PFSK-1 (cell line): Measurements from ENCODE around the gene GRHL3.

ENCODE experiments used
- FOXP2 ChIP-seq: optimal IDR thresholded peaks from 2 replicates; pipeline ENCODE3; 2011; ENCODE audit warnings: borderline replicate concordance, control low read depth, inconsistent platforms; ENCODE audit not compliant: insufficient read depth; ENCODE audit errors: extremely low read length, extremely low read depth
- POLR2AphosphoS5 ChIP-seq: IDR thresholded peaks from 2 replicates; pipeline ENCODE4 v1.6.1; 2012; ENCODE audit warnings: low read depth, mild to moderate bottlenecking, control low read depth, low read length, moderate library complexity
- SIN3A ChIP-seq: IDR thresholded peaks from 2 replicates; pipeline ENCODE4 v1.6.1; 2012; ENCODE audit warnings: mild to moderate bottlenecking, low read length, moderate library complexity, borderline replicate concordance; ENCODE audit not compliant: insufficient read depth
- TAF1 ChIP-seq: IDR thresholded peaks from 2 replicates; pipeline ENCODE4 v1.6.1; 2012; ENCODE audit warnings: low read length, control low read depth, borderline replicate concordance; ENCODE audit not compliant: insufficient read depth
- TF ChIP-seq, protein P1 (sequence below), 2 experiments: IDR thresholded peaks; 2 replicates each; pipeline versions ENCODE4 v1.6.1 to v1.8.0; 2011 to 2012; ENCODE audit warnings: low read depth in 2 of 2, low read length in 2 of 2, control low read depth in 1 of 2, inconsistent platforms in 1 of 2, mild to moderate bottlenecking in 1 of 2, moderate library complexity in 1 of 2; ENCODE audit not compliant: insufficient read depth in 1 of 2

Gene GRHL3

DNA sequence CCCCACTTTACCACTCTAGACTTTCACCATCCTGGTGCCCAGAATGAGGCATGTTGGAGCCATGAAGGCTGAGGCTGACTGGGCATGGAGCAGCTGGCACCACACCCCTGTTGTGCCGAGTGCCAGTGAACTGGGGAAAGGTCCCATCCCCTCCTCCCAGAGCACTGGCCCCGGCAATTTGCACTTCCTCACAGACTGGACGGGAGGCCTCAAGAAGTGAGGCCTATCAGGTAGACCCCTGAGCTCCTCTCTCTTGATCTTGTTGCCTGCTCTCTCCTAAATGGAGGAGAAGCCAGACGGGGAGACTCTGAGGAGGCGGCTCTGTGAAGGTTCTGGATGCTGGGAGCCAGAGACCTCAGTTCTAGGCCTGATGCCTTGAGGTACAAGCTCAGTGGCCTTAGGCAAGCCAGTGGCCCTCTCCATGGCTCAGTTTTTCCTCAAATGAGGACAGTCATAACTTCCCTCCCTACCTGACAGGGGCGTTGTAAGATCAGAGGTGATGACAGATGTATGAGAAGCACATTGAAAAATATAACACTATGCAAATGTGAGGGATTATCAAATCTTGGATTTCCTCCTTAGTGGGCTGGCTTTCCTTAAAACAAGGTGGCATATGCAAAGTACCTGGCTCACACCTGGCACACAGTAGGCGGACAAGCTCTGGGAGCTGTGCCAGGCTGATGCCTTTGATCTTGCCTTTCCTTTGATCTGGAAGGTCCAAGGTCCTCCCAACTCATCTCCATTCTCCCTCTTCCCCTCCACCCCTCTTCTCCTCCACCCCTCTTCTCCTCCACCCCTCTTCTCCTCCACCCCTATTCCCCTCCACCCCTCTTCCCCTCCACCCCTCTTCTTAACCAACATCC lies 6.7 kb downstream of the GRHL3 start:
- TF ChIP-seq TAF1 (no peak), POLR2AphosphoS5 (no peak), SIN3A (no peak), FOXP2 (no peak)
- TF ChIP-seq, protein P1, sequence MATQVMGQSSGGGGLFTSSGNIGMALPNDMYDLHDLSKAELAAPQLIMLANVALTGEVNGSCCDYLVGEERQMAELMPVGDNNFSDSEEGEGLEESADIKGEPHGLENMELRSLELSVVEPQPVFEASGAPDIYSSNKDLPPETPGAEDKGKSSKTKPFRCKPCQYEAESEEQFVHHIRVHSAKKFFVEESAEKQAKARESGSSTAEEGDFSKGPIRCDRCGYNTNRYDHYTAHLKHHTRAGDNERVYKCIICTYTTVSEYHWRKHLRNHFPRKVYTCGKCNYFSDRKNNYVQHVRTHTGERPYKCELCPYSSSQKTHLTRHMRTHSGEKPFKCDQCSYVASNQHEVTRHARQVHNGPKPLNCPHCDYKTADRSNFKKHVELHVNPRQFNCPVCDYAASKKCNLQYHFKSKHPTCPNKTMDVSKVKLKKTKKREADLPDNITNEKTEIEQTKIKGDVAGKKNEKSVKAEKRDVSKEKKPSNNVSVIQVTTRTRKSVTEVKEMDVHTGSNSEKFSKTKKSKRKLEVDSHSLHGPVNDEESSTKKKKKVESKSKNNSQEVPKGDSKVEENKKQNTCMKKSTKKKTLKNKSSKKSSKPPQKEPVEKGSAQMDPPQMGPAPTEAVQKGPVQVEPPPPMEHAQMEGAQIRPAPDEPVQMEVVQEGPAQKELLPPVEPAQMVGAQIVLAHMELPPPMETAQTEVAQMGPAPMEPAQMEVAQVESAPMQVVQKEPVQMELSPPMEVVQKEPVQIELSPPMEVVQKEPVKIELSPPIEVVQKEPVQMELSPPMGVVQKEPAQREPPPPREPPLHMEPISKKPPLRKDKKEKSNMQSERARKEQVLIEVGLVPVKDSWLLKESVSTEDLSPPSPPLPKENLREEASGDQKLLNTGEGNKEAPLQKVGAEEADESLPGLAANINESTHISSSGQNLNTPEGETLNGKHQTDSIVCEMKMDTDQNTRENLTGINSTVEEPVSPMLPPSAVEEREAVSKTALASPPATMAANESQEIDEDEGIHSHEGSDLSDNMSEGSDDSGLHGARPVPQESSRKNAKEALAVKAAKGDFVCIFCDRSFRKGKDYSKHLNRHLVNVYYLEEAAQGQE (IDR thresholded peaks at IDR 0.05; ENCODE audit: insufficient read depth in 1 of 2, low read depth in 2 of 2, low read length in 2 of 2): no peak

DNA sequence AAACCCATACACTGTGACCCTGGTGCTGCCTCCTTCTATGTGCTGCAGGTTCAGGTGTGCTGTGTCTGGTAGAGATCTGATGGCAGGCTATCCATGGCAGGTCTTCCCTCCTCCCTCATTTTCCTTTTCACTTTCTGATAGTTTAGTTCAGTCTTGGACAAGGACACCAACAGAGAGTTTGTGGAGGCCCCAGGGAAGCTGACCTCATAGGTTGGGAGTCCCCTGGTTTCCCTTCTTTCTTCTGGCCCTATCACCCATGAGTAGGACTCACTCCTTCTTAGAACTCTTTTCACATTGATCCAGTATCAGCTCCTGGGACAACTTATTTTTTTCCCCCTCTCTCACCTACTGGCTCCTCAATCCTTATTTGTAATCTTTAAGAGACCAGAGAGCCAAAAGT lies 8.3 kb downstream of the GRHL3 start:
- TF ChIP-seq TAF1: no peak
- TF ChIP-seq, protein P1 (IDR thresholded peaks at IDR 0.05; ENCODE audit: insufficient read depth in 1 of 2, low read depth in 2 of 2, low read length in 2 of 2): no peak
- TF ChIP-seq FOXP2: no peak
- TF ChIP-seq SIN3A: no peak
- no peak for TF ChIP-seq POLR2AphosphoS5

DNA sequence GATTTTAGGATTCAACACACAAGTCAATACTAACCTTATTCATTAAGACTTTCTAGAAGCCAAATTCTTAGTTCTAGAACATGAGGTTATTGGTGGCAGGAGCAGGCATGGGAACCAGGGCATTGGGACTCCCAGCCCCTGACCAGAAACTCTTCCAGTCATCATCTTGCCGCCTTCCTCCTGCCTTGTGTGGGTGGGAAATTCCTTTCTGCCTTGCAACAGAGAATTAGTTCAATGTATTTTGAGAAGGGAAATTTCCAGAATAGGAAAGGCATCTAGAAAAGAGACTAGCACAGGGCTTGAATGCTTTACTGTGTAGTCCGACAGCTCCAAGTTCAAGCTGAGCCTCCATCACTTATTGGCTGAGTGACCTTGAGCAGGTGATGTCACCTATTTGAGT lies 8.7 kb downstream of the GRHL3 start:
- TF ChIP-seq TAF1: no peak
- no peak for TF ChIP-seq FOXP2
- TF ChIP-seq SIN3A: no peak
- no peak for TF ChIP-seq POLR2AphosphoS5

DNA sequence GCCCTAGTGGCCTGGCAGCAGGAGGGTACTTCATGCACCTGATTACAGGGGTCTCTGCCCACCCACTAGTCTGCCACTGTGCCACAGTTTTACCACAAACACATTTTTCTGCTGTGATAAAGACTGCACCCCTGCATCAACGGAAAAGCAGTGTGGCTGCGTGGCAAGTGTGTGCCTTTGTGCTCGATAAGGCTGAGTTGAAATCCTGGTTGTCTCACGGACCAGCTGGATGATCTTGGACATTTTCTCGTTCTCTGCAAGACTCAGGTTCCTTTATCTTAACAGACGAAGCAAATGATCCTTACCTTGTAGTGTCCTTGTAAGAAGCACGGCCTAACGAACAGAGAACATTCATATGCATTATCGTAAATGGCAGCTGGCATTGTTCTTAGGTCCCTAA lies 10.2 kb downstream of the GRHL3 start:
- TF ChIP-seq POLR2AphosphoS5: no peak

DNA sequence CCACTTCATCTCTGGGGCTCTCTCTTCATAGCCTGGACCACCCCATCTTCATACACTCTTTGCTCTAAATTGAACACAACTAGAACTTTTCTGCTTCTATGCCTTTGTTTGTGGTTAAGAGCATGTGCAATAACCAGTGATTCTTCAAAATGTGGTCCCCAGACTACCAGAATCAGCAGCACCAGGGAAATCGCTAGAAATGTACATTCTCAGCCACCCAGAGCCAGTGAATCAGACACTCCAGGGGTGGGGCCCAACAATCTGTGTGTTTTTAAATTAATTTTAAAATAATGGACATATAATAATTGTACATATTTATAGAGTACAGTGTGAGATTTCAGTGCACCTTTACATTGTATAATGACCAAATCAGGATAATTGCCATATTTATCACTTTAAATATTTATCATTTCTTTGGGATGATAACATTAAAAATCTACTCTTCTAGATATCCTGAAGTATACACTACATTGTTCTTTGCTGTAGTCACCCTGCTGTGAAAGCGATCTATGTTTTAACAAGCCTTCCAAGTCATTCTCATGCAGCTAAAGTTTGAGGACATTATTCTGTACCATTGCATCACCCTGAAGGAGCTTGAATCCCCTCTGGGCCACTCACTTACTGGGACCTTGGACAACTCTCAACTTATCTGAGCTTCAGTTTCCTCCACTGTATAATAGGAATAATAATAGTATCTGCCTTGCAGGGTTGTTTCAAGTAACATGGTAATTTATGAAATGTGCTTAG lies 10.8 kb downstream of the GRHL3 start:
- TF ChIP-seq FOXP2: no peak
- TF ChIP-seq POLR2AphosphoS5: no peak
- TF ChIP-seq, protein P1 (IDR thresholded peaks at IDR 0.05; ENCODE audit: insufficient read depth in 1 of 2, low read depth in 2 of 2, low read length in 2 of 2): no peak
- TF ChIP-seq SIN3A: no peak
- no peak for TF ChIP-seq TAF1
